K562 (cell line): ENCODE data around the gene AQP1. TPM values are rescaled to one million over a fixed set of nuclear protein-coding genes. Genes with fewer than 3 reads are reported as not detected.

ENCODE experiments used
- ATAC-seq: fragments of 200-7000 bp; cut with Tn5 transposase; 3 replicates; pipeline ENCODE4 v1.9.1; 2020; ENCODE audit warnings: moderate library complexity
- BruUV-seq: library from RNA; stranded (reverse); fragments of 400-500 nt; replicated peaks from 2 replicates; lab custom pipeline; 2021; lab: Mats Ljungman, UMichigan
- CTCF ChIA-PET: fragments of 300-600 bp; formaldehyde crosslinking; extraction: SDS; loops from one replicate; lab custom pipeline; 2021; ENCODE audit warnings: low intra/inter-chr PET ratio; lab: Yijun Ruan, JAX
- POLR2A ChIA-PET: fragments of 300-600, 350-650 bp; sonication (Branson Sonifier 250); formaldehyde crosslinking; extraction: SDS; loops from one replicate; lab custom pipeline; 2021; ENCODE audit warnings: antibody characterized with exemption, inconsistent platforms; lab: Yijun Ruan, JAX
- DNase-seq, 4 experiments: peaks; one replicate each; pipeline versions ENCODE4 v3.0.0 to v3.0.0-alpha.2; 2011 to 2018; ENCODE audit warnings: low spot score in 3 of 4, mixed read lengths in 3 of 4; ENCODE audit errors: extremely low read depth in 1 of 4
- FAIRE-seq: peaks from 2 replicates; lab custom pipeline; 2011; peaks lifted over from hg19 to GRCh38; lab: Jason Lieb, UNC
- H2AFZ ChIP-seq: 2 replicates; pipeline ENCODE4 v1.6.0; 2011; ENCODE audit warnings: low read depth, low read length, control low read depth, inconsistent platforms
- H3K27ac ChIP-seq: fragments of 200-600 bp; 3 replicates; pipeline ENCODE4 v1.8.0; 2011; ENCODE audit warnings: low read depth, mild to moderate bottlenecking, control low read depth, inconsistent platforms, low read length, moderate library complexity, mixed read lengths; ENCODE audit errors: extremely low read depth
- H3K27me3 ChIP-seq, 2 experiments: fragments of 300-600 bp in 1 of 2; 2 replicates in 1 of 2; 3 replicates in 1 of 2; pipeline versions ENCODE4 v1.6.0 to v1.8.0; 2011; ENCODE audit warnings: inconsistent platforms in 2 of 2, low read length in 2 of 2, mild to moderate bottlenecking in 1 of 2, mixed read lengths in 1 of 2, moderate library complexity in 1 of 2; ENCODE audit not compliant: control insufficient read depth in 2 of 2, insufficient read depth in 2 of 2
- H3K36me3 ChIP-seq: fragments of 300-600 bp; 3 replicates; pipeline ENCODE4 v1.8.0; 2011; ENCODE audit warnings: mild to moderate bottlenecking, low read length, inconsistent platforms; ENCODE audit not compliant: control insufficient read depth, insufficient read depth
- H3K4me1 ChIP-seq, 2 experiments: fragments of 200-600 bp in 1 of 2; replicated peaks in 1 of 2; 2 replicates in 1 of 2; 3 replicates in 1 of 2; pipeline versions ENCODE4 v1.5.1 to v1.8.0; 2011; ENCODE audit warnings: inconsistent platforms in 2 of 2, low read length in 2 of 2, mild to moderate bottlenecking in 1 of 2, mixed read lengths in 1 of 2, moderate library complexity in 1 of 2; ENCODE audit not compliant: control insufficient read depth in 2 of 2, insufficient read depth in 2 of 2
- H3K4me2 ChIP-seq: 2 replicates; pipeline ENCODE4 v1.6.1; 2011; ENCODE audit warnings: low read length, control low read depth, inconsistent platforms, mixed read lengths; ENCODE audit not compliant: insufficient read depth
- H3K4me3 ChIP-seq: fragments of 200-600 bp; sonication (generic), shearing (Covaris generic); 2 replicates; pipeline ENCODE4 v1.5.1; 2016; ENCODE audit warnings: control low read depth, inconsistent platforms
- H3K79me2 ChIP-seq: fragments of 200-600 bp; 3 replicates; pipeline ENCODE4 v1.8.0; 2011; ENCODE audit warnings: low read length, inconsistent platforms; ENCODE audit not compliant: control insufficient read depth, insufficient read depth
- H3K9ac ChIP-seq, 2 experiments: 2 replicates each; pipeline versions ENCODE4 v1.6.0 to v1.6.1; 2011; ENCODE audit warnings: low read depth in 2 of 2, low read length in 2 of 2, control low read depth in 1 of 2, inconsistent platforms in 1 of 2, mild to moderate bottlenecking in 1 of 2, mixed read lengths in 1 of 2; ENCODE audit not compliant: insufficient read depth in 1 of 2
- H3K9me1 ChIP-seq: one replicate; pipeline ENCODE4 v1.6.0; 2011; ENCODE audit warnings: inconsistent platforms, mild to moderate bottlenecking, low read length, moderate library complexity; ENCODE audit not compliant: control insufficient read depth, insufficient read depth
- H3K9me3 ChIP-seq: replicated peaks from 2 replicates; pipeline ENCODE4 v1.5.1; 2011; ENCODE audit warnings: low read depth, low read length, inconsistent platforms; ENCODE audit not compliant: control insufficient read depth, insufficient read depth
- H4K20me1 ChIP-seq: replicated peaks from 2 replicates; pipeline ENCODE4 v1.6.1; 2011; ENCODE audit warnings: low read length, inconsistent platforms, mixed read lengths; ENCODE audit not compliant: control insufficient read depth, insufficient read depth
- CBFA2T2 ChIP-seq: fragments of 450-650 bp; conservative IDR thresholded peaks from 2 replicates; pipeline ENCODE4 v1.6.1; 2017; ENCODE audit warnings: mild to moderate bottlenecking
- MNT ChIP-seq, 2 experiments: fragments of 450-650 bp; conservative IDR thresholded peaks; 2 replicates each; pipeline ENCODE4 v1.6.1; 2017; ENCODE audit warnings: mild to moderate bottlenecking in 2 of 2, moderate library complexity in 2 of 2
- PHTF2 ChIP-seq: fragments of 250-450 bp; sonication (Bioruptor Pico); IDR thresholded peaks from 2 replicates; pipeline ENCODE4 v1.5.0; 2021; ENCODE audit warnings: mild to moderate bottlenecking
- RFX7 ChIP-seq: fragments of 250-450 bp; sonication (Bioruptor Pico); IDR thresholded peaks from 2 replicates; pipeline ENCODE4 v1.5.1; 2021; ENCODE audit warnings: mild to moderate bottlenecking
- XRCC4 ChIP-seq: IDR thresholded peaks from one replicate; pipeline ENCODE4 v1.6.1; 2011; ENCODE audit not compliant: insufficient read depth, insufficient read length; ENCODE audit errors: extremely low read depth
- WGBS: fragments of 100-300 bp; shearing (Covaris generic); methylation state at CpG from one replicate; pipeline ENCODE4 v1.1.6; 2016; ENCODE audit warnings: low coverage, mixed read lengths; ENCODE audit not compliant: insufficient coverage; ENCODE audit errors: missing lambda C conversion rate; 5-methylcytosine and 5-hydroxymethylcytosine counted together
- in situ Hi-C: fragments of 300-500 bp; cut with MboI; formaldehyde crosslinking; loops from 4 replicates; pipeline ENCODE4 v1.15.0; 2018; ENCODE audit warnings: inconsistent platforms, mixed read lengths
- intact Hi-C: fragments of 100-400 bp; cut with micrococcal nuclease; formaldehyde crosslinking; loops from 2 replicates; pipeline ENCODE4 v1.14.2; 2022
- polyA plus RNA-seq, 8 experiments: library from polyadenylated mRNA; depleted of rRNA in 4 of 8; stranded (reverse) in 5 of 8; unstranded in 3 of 8; fragments of >200 nt; fragmentation: Nextera tagmentation in 2 of 8; fragmentation: Illumina TruSeq in 1 of 8; extraction: Ambion mirVana in 2 of 8; extraction: Trizol in 1 of 8; gene quantifications; 2 replicates each; pipeline versions ENCODE4 v1.2.1 to v1.2.3, GENCODE V29; 2011 to 2014; ENCODE audit warnings: inconsistent platforms in 1 of 8, missing spikeins in 1 of 8
- total RNA-seq, 7 experiments: library from RNA; depleted of rRNA in 6 of 7; stranded (reverse); fragments of >200 nt in 6 of 7; fragmentation: Illumina TruSeq in 2 of 7; extraction: Trizol in 2 of 7; gene quantifications; 2 replicates each; pipeline versions ENCODE4 v1.2.1 to v1.2.3, GENCODE V29; 2011 to 2021; ENCODE audit warnings: low replicate concordance in 1 of 7
- TF ChIP-seq, protein P1 (sequence below): fragments of 150-350 bp; IDR thresholded peaks from 2 replicates; pipeline ENCODE4 v1.6.1; 2014; ENCODE audit warnings: low read depth, mild to moderate bottlenecking, low read length, borderline replicate concordance

Gene AQP1
- total and polyA plus RNA-seq, 9 of the 15 experiments (the other 6 are each of a cell fraction or from before 2014, with no cell fraction given), result 0.18 to 12.6 (median 4.1) TPM

- no peak overlapping the region for H3K27ac ChIP-seq
- POLR2A ChIA-PET, result no interaction called here
- BruUV-seq, result no TSS peak
- in situ Hi-C loops, result no loop called here
- H3K9ac ChIP-seq, result no peak overlapping the region
- no peaks in the 10 kb centered on the region for H3K9me3 ChIP-seq
- DNase-seq (no peak), FAIRE-seq (no peak), ATAC-seq (no peak)
- H3K36me3 ChIP-seq, result no peaks in the 10 kb centered on the region
- intact Hi-C loops, result no loop called here
- H3K27me3 ChIP-seq, result no peaks in the 10 kb centered on the region
- no peak for TF ChIP-seq MNT (conservative IDR thresholded peaks at IDR 0.05)
- no peak for TF ChIP-seq XRCC4
- no peak for TF ChIP-seq RFX7 (CRISPR knock-in tag)
- TF ChIP-seq, protein P1, sequence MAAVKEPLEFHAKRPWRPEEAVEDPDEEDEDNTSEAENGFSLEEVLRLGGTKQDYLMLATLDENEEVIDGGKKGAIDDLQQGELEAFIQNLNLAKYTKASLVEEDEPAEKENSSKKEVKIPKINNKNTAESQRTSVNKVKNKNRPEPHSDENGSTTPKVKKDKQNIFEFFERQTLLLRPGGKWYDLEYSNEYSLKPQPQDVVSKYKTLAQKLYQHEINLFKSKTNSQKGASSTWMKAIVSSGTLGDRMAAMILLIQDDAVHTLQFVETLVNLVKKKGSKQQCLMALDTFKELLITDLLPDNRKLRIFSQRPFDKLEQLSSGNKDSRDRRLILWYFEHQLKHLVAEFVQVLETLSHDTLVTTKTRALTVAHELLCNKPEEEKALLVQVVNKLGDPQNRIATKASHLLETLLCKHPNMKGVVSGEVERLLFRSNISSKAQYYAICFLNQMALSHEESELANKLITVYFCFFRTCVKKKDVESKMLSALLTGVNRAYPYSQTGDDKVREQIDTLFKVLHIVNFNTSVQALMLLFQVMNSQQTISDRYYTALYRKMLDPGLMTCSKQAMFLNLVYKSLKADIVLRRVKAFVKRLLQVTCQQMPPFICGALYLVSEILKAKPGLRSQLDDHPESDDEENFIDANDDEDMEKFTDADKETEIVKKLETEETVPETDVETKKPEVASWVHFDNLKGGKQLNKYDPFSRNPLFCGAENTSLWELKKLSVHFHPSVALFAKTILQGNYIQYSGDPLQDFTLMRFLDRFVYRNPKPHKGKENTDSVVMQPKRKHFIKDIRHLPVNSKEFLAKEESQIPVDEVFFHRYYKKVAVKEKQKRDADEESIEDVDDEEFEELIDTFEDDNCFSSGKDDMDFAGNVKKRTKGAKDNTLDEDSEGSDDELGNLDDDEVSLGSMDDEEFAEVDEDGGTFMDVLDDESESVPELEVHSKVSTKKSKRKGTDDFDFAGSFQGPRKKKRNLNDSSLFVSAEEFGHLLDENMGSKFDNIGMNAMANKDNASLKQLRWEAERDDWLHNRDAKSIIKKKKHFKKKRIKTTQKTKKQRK, result no peak
- TF ChIP-seq CBFA2T2, result no peak
- no peak for TF ChIP-seq PHTF2
- H2AFZ ChIP-seq, result no peak overlapping the region
- CTCF ChIA-PET, result no interaction called here
- H3K79me2 ChIP-seq, result no peaks in the 10 kb centered on the region
- 29% methylated on average over 5 of the region's 5 CpGs for WGBS
- peaks cover 7% of the 10 kb centered on the region for H3K9me1 ChIP-seq
- no peaks in the 10 kb centered on the region for H4K20me1 ChIP-seq
- H3K4me3 ChIP-seq, result no peak overlapping the region
- no peak overlapping the region for H3K4me2 ChIP-seq
- H3K4me1 ChIP-seq, result peaks cover 16 to 23% of the 10 kb centered on the region in 2 experiments; a peak in 4 of 5 replicates
Measured at GRCh38 chr7:30925913-30926312, 14.3 kb downstream of the AQP1 start.
